Natural killer cell (primary cell): ENCODE data around the gene TUBGCP6. TPM values are rescaled to one million over a fixed set of nuclear protein-coding genes. Genes with fewer than 3 reads are reported as not detected.

ENCODE experiments used
- ATAC-seq, 3 donors: fragments of 150-1000 bp in 2 of 3; fragments of 200-7000 bp in 1 of 3; cut with Tn5 transposase; 1 replicate in 1 of 3; 2 replicates in 2 of 3; pipeline ENCODE4 v1.10.0; 2021; ENCODE audit warnings: mild to moderate bottlenecking in 2 of 3, moderate library complexity in 2 of 3
- DNase-seq, 2 donors: peaks; one replicate each; pipeline versions ENCODE4 v3.0.0 to v3.0.0-alpha.2; 2013 to 2021; ENCODE audit warnings: mixed read lengths in 1 of 2
- H3K27ac ChIP-seq: one replicate; pipeline ENCODE4 v1.5.1; 2013; ENCODE audit warnings: mild to moderate bottlenecking, low read length
- H3K27me3 ChIP-seq: one replicate; pipeline ENCODE4 v1.6.1; 2013; ENCODE audit warnings: low read length; ENCODE audit not compliant: control insufficient read depth, insufficient read depth
- H3K36me3 ChIP-seq: one replicate; pipeline ENCODE4 v1.6.1; 2013; ENCODE audit warnings: low read length; ENCODE audit not compliant: control insufficient read depth, insufficient read depth
- H3K4me1 ChIP-seq: one replicate; pipeline ENCODE4 v1.6.1; 2013; ENCODE audit warnings: low read length; ENCODE audit not compliant: control insufficient read depth, insufficient read depth
- H3K4me3 ChIP-seq: one replicate; pipeline ENCODE4 v1.5.1; 2013; ENCODE audit warnings: low read length
- H3K9me3 ChIP-seq: one replicate; pipeline ENCODE4 v1.6.1; 2013; ENCODE audit warnings: low read length; ENCODE audit not compliant: control insufficient read depth, insufficient read depth
- H3K27ac Mint-ChIP-seq, 2 donors: one replicate each; pipeline ENCODE4 v1.8.0; 2022; ENCODE audit warnings: mild to moderate bottlenecking in 2 of 2, mixed read lengths in 2 of 2, moderate library complexity in 1 of 2
- H3K27me3 Mint-ChIP-seq, 2 donors: one replicate each; pipeline ENCODE4 v1.8.0; 2022; ENCODE audit warnings: low read depth in 2 of 2, mixed read lengths in 2 of 2
- H3K36me3 Mint-ChIP-seq: one replicate; pipeline ENCODE4 v1.8.0; 2022; ENCODE audit warnings: mixed read lengths
- H3K4me1 Mint-ChIP-seq, 2 donors: one replicate each; pipeline ENCODE4 v1.8.0; 2022; ENCODE audit warnings: mixed read lengths in 2 of 2
- H3K4me3 Mint-ChIP-seq: one replicate; pipeline ENCODE4 v1.8.0; 2022; ENCODE audit warnings: mild to moderate bottlenecking, moderate library complexity, mixed read lengths
- H3K9me3 Mint-ChIP-seq, 2 donors: one replicate each; pipeline ENCODE4 v1.8.0; 2022; ENCODE audit warnings: mixed read lengths in 2 of 2
- WGBS: methylation state at CpG from one replicate; pipeline ENCODE4 v1.1.7; 2013; ENCODE audit warnings: missing lambda C conversion rate; ENCODE audit not compliant: insufficient coverage; 5-methylcytosine and 5-hydroxymethylcytosine counted together
- intact Hi-C: fragments of 100-400 bp; cut with micrococcal nuclease; formaldehyde crosslinking; loops from one replicate; pipeline ENCODE4 v1.14.2; 2022
- total RNA-seq, 4 donors: library from RNA; stranded (reverse); fragments of 120-200 nt in 1 of 4; gene quantifications; one replicate each; pipeline versions ENCODE4 v1.2.3 to v1.2.4, GENCODE V29; 2013 to 2022
- TF ChIP-seq, protein P1 (sequence below): fragments of 200-600 bp; IDR thresholded peaks from one replicate; pipeline ENCODE4 v1.8.0; 2022; ENCODE audit warnings: antibody characterized with exemption

The TUBGCP6 gene
- total RNA-seq, 3 donors from 2014 or later (not counting 1 experiment from before 2014, with no cell fraction given): 105 to 126 (median 118) TPM

DNA sequence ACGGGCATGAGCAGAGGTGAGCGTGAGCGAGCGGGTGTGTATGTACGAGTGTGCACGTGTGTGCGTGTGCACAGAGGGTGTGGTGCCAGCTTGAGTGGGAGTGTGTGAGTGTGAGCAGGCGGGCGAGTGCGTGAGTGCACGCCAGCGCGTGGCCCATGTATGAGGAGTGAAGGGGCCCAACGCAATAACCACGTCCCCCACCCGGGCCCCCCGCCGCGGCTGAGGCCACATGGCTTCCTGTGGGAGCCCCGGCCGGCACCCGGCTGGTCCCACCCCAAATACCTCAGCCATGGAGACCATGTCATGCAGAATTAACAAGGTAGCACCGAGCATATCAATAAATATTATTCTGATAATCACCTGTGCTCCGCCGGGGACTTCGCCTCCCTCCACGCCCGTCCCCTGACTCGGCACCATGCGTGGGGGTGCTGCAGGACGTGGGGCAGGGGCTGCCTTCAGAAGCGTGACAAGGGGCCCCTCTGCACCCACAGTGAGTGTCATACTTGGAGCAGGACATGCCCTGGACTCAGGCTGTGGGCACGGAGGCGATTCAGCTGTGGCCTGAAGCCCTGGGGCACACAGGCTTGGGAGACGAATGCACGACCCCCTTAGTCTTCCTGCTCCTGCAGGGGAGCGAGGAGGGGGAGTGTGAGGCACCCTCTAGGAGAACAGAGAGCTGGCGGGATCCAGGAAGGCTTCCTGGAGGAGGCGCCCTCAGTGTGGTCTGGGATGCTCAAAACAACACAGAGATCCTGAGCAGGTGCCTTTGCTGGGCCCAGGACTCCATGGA, 64.7 kb downstream of the TUBGCP6 start:
- Mint-ChIP-seq H3K27me3 (peaks cover 0 to 8% of the 10 kb centered on the region in 2 donors), H3K9me3 (no peaks in the 10 kb centered on the region), H3K27ac (no peak overlapping the region), H3K4me3 (no peak overlapping the region), H3K36me3 (no peaks in the 10 kb centered on the region), H3K4me1 (peaks cover 9 to 19% of the 10 kb centered on the region in 2 donors)
- H3K4me1 ChIP-seq: peaks cover 26% of the 10 kb centered on the region
- no peaks in the 10 kb centered on the region for H3K36me3 ChIP-seq
- ATAC-seq (no peak), DNase-seq (no peak)
- no peaks in the 10 kb centered on the region for H3K27me3 ChIP-seq
- intact Hi-C loops: no loop called here
- no peak overlapping the region for H3K27ac ChIP-seq
- no peak overlapping the region for H3K4me3 ChIP-seq
- H3K9me3 ChIP-seq: no peaks in the 10 kb centered on the region
- WGBS: 45% methylated on average over 39 of the region's 39 CpGs
- TF ChIP-seq, protein P1, sequence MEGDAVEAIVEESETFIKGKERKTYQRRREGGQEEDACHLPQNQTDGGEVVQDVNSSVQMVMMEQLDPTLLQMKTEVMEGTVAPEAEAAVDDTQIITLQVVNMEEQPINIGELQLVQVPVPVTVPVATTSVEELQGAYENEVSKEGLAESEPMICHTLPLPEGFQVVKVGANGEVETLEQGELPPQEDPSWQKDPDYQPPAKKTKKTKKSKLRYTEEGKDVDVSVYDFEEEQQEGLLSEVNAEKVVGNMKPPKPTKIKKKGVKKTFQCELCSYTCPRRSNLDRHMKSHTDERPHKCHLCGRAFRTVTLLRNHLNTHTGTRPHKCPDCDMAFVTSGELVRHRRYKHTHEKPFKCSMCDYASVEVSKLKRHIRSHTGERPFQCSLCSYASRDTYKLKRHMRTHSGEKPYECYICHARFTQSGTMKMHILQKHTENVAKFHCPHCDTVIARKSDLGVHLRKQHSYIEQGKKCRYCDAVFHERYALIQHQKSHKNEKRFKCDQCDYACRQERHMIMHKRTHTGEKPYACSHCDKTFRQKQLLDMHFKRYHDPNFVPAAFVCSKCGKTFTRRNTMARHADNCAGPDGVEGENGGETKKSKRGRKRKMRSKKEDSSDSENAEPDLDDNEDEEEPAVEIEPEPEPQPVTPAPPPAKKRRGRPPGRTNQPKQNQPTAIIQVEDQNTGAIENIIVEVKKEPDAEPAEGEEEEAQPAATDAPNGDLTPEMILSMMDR: no peak

DNA sequence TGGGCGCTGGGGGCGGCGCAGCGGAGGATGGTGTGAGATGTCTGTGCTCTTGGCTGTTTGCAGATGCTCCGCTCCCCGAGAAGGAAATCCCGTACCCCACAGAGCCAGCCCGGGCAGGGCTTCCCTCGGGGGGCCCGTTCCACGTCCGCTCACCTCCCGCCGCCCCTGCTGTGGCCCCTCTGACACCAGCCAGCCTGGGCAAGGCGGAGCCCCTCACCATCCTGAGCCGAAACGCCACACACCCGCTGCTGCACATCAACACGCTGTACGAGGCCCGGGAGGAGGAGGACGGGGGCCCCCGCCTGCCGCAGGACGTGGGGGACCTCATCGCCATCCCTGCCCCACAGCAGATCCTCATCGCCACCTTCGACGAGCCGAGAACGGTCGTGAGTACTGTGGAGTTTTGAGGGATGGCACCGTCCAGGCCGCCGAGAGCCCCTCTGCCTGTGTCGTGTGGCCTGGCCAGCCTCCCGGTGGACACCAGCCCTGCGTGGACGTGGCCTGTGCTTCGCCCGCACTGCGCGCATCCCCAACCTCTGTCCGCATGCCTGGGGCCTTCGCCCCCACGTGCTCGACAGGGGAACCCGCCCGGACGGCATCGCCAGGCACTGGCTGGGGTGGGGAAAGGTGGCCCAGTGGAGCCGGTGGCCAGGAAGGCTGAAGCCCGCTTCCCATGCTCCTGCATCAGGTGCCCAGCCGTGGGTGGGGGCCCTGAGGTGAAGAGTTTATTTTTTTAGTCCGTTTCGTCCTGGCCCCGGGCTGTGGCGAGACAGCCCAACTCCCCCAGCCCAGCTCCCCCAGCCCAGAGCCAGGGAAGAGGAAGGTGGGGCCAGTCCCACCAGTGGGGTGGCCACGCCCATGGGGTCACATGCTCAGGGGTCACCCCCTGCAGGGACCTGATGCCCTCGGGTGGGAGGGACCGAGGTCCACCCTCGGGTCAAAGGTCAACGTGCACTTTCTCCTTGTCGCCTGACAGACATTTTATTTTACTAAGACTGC, 65.7 kb downstream of the TUBGCP6 start:
- Histone ChIP-seq H3K4me3 (no peak overlapping the region), H3K4me1 (peaks cover 18% of the 10 kb centered on the region), H3K9me3 (no peaks in the 10 kb centered on the region), H3K27ac (no peak overlapping the region), H3K36me3 (no peaks in the 10 kb centered on the region), H3K27me3 (no peaks in the 10 kb centered on the region)
- H3K36me3 Mint-ChIP-seq: no peaks in the 10 kb centered on the region
- DNase-seq (no peak), ATAC-seq (no peak)
- WGBS: 90% methylated on average over 61 of the region's 64 CpGs
- peaks cover 9 to 14% of the 10 kb centered on the region in 2 donors for H3K4me1 Mint-ChIP-seq
- no peak overlapping the region for H3K27ac Mint-ChIP-seq
- H3K4me3 Mint-ChIP-seq: no peak overlapping the region
- no peaks in the 10 kb centered on the region for H3K9me3 Mint-ChIP-seq
- TF ChIP-seq, protein P1: no peak
- peaks cover 0 to 8% of the 10 kb centered on the region in 2 donors for H3K27me3 Mint-ChIP-seq
- intact Hi-C loops: no loop called here

DNA sequence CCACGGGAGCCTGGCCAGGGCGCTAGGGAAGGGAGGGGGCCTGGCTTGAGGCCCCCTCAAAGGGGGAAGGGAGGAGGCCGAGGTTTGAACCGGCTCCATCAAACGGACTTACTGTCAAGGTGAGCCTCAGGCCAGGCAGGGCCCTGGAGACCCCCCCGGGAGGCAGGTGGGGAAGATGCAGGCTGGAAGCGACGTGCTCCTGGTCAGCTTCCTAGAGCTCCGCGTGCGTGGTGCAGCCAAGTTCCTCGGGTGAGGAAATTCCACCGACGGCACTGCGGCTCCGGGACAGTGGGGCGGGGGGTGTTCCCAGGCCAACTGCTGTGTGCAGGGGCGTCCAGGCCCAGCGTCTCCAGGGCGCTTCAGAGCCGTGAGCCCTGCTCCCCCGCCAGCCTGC, 66.4 kb downstream of the TUBGCP6 start:
- Mint-ChIP-seq H3K36me3 (no peaks in the 10 kb centered on the region), H3K4me3 (no peak overlapping the region), H3K9me3 (no peaks in the 10 kb centered on the region), H3K27me3 (peaks cover 0 to 9% of the 10 kb centered on the region in 2 donors), H3K4me1 (peaks cover 9 to 10% of the 10 kb centered on the region in 2 donors), H3K27ac (no peak overlapping the region)
- Histone ChIP-seq H3K9me3 (no peaks in the 10 kb centered on the region), H3K4me3 (no peak overlapping the region), H3K27me3 (no peaks in the 10 kb centered on the region), H3K27ac (no peak overlapping the region), H3K36me3 (no peaks in the 10 kb centered on the region), H3K4me1 (peaks cover 14% of the 10 kb centered on the region)
- intact Hi-C loops: no loop called here
- ATAC-seq: no peak
- TF ChIP-seq, protein P1: no peak
- no peak for DNase-seq
- WGBS: 84% methylated on average over 22 of the region's 22 CpGs
